ENCODE results near the gene FFAR3.
A peak's percentile ranks its signal among the peaks of the same experiment; 100 is the strongest.
"Not testable (repeated sequence)": the region's sequence is repeated elsewhere in the genome, so short reads cannot be mapped to it uniquely, and the experiment has no call there.

FFAR3 gene

DNA sequence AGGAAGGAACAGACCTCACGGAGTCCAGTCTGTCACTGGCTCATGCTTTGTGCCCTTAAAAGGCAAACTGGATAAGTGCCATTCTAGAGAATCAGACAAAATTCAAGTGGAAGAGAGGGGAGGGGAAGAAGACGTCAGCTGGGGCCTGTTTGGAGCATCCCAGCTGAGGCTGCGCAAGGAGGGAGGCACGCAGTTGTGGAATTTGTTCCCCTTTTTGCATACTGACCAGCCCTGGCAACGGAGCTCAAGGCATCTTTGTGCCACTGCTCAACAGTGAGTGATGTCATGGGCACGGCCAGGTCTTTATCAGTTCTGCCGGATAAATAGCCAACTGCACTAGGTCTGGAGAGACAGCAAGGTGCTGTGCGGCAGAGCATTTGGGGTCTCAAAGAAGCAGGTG, 12.5 kb downstream of the FFAR3 start, which contains the start of gene GPR42:
GPR42 (plus strand) TSS at position 347 of the 400 bp plus-strand sequence. CDS start 292 bp downstream, outside the sequence.
- Mint-ChIP-seq H3K27ac (no peak within 1 kb of the TSS), H3K27me3 (peaks cover 16% of the 10 kb centered on the region), H3K4me1 (peaks cover 21% of the 10 kb centered on the region), H3K4me3 (no peak within 1 kb of the TSS), H3K36me3 (peaks cover 7% of the 10 kb centered on the region), H3K9me3 (peaks cover 5% of the 10 kb centered on the region)
- no peak for ATAC-seq

DNA sequence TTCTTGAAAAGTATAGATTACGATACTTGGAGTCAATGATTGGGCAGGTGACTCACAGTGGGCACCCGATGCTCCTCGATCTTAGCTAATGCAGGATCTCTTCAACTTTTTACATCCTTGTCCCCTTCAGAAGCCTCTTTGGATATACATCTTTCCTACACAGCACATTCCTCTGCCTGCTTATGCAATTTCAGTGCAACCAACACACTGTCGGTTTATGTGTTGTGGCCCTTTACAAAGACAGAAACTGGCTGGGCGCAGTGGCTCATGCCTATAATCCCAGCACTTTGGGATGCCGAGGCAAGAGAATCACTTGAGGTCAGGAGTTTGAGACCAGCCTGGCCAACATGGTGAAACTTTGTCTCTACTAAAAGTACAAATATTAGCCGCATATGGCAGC, 15.2 kb downstream of the FFAR3 start:
- H3K9me3 Mint-ChIP-seq = peaks cover 8% of the 10 kb centered on the region
- H3K36me3 Mint-ChIP-seq = peaks cover 7% of the 10 kb centered on the region
- H3K4me1 Mint-ChIP-seq = peaks cover 44% of the 10 kb centered on the region
- no peak overlapping the region for H3K4me3 Mint-ChIP-seq
- ATAC-seq = no peak
- peaks cover 9% of the 10 kb centered on the region for H3K27me3 Mint-ChIP-seq
- H3K27ac Mint-ChIP-seq = no peak overlapping the region

DNA sequence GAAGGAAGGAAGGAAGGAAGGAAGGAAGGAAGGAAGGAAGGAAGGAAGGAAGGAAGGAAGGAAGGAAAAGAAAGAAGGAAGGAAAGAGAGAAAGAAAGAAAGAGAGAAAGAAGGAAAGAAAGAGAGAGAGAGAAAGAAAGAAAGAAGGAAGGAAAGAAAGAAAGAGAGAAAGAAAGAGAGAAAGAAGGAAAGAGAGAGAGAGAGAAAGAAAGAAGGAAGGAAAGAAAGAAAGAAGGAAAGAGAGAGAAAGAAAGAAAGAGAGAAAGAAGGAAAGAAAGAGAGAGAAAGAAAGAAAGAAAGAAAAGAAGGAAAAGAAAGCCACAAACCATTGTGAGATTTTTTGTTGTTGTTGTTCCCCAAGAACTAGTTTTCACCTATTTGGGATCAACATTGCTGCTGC, 15.8 kb downstream of the FFAR3 start:
- H3K9me3 Mint-ChIP-seq, ATAC-seq: not testable (repeated sequence)

DNA sequence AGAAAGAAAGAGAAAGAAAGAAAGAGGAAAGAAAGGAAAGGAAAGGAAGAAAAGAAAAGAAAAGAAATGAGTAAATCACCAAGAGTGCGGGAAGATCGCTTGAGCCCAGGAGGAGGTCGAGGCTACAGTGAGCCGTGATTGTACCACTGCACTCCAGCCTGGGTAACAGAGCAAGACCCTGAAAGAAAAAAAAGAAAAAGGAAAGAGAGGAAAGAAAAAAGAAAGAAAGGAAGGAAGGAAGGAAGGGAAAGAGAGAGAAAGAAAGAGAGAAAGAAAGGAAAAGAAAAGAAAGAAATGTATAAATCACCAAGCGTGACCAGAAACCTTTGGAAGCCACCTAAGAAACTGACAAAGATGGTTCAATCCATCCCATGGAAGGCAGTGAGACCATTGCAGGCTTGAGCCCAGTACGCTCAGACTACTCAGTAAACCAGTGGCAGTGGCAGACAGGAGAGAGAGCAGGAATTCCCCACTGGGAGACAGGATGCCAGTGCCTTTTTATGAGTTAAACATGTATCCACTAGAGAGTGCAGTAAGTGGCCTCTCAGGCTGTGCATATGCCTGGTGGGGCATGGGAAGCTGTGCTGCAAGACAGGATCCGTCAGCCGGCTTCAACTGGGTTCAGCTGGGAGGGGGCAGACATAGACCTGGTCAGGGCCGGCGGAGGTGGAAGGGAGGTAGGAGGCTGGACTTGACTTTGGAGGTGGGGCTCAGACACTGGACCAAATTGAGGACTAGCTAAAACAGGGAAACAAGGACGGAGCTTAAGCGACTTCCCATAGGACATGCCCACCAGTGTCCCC, 17.4 kb downstream of the FFAR3 start:
- H3K4me3 Mint-ChIP-seq = no peak overlapping the region
- peak overlapping the region; percentile 4 for H3K27ac Mint-ChIP-seq

More for the DNA sequence above, 15.8 kb downstream of the FFAR3 start:
- not testable (repeated sequence) for H3K27me3 Mint-ChIP-seq, H3K36me3 Mint-ChIP-seq, H3K4me3 Mint-ChIP-seq, H3K27ac Mint-ChIP-seq
- H3K4me1 Mint-ChIP-seq = peaks cover 44% of the 10 kb centered on the region

DNA sequence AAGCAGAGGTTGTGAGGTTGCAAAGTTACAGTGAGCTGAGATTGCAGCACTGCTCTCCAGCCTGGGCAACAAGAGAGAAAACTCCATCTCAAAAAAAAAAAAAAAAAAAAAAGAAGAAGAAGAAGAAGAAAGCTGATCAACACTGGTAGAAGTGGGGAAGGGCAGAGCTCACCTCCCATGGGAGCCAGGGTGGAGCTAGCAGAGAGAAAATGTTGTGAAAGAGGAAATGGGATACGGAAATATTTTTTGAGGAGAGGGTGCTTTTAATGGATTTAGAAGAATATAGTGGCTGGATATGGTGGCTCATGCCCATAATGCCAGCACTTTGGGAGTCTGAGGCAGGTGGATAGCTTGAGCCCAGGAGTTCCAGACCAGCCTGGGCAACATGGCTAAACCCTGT, 19.4 kb downstream of the FFAR3 start:
- Mint-ChIP-seq H3K4me3 (no peak overlapping the region), H3K27me3 (peaks cover 9% of the 10 kb centered on the region), H3K9me3 (peaks cover 3% of the 10 kb centered on the region), H3K27ac (no peak overlapping the region), H3K36me3 (no peaks in the 10 kb centered on the region), H3K4me1 (peaks cover 44% of the 10 kb centered on the region)
- no peak for ATAC-seq

More for the DNA sequence above, 17.4 kb downstream of the FFAR3 start:
- H3K27me3 Mint-ChIP-seq = peaks cover 9% of the 10 kb centered on the region
- peaks cover 3% of the 10 kb centered on the region for H3K9me3 Mint-ChIP-seq
- no peaks in the 10 kb centered on the region for H3K36me3 Mint-ChIP-seq
- ATAC-seq = no peak
- peaks cover 44% of the 10 kb centered on the region for H3K4me1 Mint-ChIP-seq

DNA sequence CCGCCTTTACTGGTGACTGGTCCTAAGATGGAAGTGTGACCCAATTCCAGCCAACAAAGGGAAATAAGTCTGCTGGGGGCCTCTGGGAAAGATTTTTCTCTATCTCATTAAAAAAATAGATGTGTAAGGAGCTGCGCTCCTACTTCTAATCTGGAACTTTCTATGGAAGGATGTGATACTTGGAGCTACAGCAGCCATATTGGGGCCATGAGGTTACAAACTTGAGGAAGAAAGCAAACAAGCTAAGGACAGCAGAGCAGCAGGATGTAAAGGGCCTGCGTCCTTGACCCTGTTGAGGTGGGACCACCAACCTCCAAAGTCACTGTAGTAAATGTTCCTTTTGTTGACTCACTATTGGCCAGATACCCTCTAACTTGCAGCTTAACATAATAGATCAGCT, 20.1 kb downstream of the FFAR3 start:
- Mint-ChIP-seq H3K4me1 (peaks cover 44% of the 10 kb centered on the region), H3K9me3 (peaks cover 3% of the 10 kb centered on the region), H3K27ac (no peak overlapping the region), H3K27me3 (peaks cover 9% of the 10 kb centered on the region), H3K4me3 (no peak overlapping the region), H3K36me3 (no peaks in the 10 kb centered on the region)
- ATAC-seq = no peak

DNA sequence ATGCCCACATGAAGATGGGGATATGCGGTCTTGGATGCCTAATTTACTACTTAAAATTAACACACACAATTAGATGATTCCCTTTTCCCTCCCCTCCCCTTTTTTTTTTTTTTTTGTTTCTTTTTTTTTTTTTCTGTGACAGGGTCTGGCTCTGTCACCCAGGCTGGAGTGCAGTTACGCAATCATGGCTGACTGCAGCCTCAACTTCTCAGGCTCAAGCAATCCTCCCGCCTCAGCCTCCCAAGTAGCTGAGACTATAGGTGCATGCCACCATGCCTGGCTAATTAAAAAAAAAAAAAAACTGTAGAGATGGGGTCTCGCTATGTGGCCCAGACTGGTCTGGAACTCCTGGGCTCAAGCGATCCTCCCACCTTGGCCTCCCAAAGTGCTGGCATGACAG, 21.3 kb downstream of the FFAR3 start:
- not testable (repeated sequence) for H3K4me3 Mint-ChIP-seq, H3K27me3 Mint-ChIP-seq, H3K9me3 Mint-ChIP-seq, H3K36me3 Mint-ChIP-seq, H3K27ac Mint-ChIP-seq, ATAC-seq
- H3K4me1 Mint-ChIP-seq = peaks cover 34% of the 10 kb centered on the region

DNA sequence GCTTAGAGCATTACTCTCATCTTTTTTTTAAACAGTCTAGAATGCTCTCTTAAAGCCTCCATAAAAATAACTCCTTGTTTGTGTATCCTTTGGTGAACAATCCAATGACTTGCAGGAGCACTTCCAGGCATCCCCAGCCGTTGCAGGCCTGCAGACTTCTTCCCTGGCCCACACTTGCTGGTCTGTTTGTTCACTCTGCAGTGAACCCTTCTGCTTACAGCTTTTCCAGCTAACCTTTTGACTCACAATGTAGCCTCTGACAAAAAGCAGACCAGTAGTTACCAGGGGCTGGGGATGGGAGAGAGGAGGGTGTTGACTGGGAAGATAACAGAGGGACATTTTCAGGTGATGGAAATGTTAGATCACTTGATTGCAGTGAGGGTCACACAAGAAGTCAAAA, 21.7 kb downstream of the FFAR3 start:
- Mint-ChIP-seq H3K4me3 (no peak overlapping the region), H3K9me3 (peaks cover 5% of the 10 kb centered on the region), H3K27ac (no peak overlapping the region), H3K4me1 (peaks cover 30% of the 10 kb centered on the region), H3K36me3 (no peaks in the 10 kb centered on the region), H3K27me3 (peaks cover 7% of the 10 kb centered on the region)
- ATAC-seq = no peak

DNA sequence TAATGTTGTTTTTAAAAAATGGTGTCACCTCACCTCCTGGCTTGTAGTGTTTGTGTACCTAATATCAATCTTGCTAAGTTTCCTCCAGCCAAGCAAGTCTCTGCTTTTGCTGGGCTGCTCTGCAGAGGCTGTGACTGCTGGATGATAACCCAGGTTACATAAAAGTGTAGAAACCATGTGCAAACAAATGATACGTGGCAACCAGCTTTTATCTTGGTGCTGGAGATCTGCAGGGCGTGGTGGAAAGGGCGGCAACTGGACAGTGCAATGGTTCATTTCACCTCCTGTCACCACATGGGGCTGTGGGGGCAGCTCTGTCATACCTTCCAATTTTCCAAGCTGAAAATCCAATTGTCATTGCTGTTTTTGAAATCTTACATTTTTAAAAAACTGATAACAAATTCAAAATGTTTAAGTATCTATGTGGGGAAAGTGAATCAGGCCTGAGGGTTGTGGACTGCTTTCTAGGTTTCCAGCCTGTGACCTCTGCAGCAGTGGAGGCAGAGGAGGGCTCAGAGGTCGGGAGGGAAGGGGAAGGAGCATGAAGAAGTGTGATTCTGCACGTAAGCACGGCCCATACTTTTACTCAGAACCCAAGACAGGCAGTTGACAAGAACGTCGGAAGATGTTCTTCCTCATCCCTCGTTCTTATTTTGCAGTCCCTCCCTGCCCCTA, 22.3 kb downstream of the FFAR3 start:
- ATAC-seq = no peak
- Mint-ChIP-seq H3K27ac (no peak overlapping the region), H3K9me3 (peaks cover 5% of the 10 kb centered on the region), H3K36me3 (no peaks in the 10 kb centered on the region), H3K27me3 (peaks cover 1% of the 10 kb centered on the region), H3K4me1 (peaks cover 24% of the 10 kb centered on the region), H3K4me3 (no peak overlapping the region)

DNA sequence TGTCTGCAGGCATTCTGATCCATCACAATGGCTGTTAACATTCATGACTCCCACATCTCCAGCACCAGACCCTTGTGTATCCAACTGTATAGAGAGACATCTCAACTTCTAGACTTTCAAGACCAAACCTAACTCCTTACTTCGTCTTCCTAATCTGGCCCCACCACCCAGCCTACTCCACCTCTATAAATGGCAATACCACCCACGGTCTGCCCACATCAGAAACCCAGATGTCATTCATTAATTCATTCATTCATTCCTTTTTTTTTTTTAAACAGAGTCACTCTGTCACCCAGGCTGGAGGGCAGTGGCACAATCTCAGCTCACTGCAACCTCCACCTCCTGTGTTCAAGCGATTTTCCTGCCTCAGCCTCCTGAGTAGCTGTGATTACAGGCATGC, 23.1 kb downstream of the FFAR3 start:
- H3K27me3 Mint-ChIP-seq = no peaks in the 10 kb centered on the region
- H3K9me3 Mint-ChIP-seq = peaks cover 6% of the 10 kb centered on the region
- no peak overlapping the region for H3K27ac Mint-ChIP-seq
- peaks cover 2% of the 10 kb centered on the region for H3K36me3 Mint-ChIP-seq
- no peak overlapping the region for H3K4me3 Mint-ChIP-seq
- H3K4me1 Mint-ChIP-seq = peaks cover 17% of the 10 kb centered on the region
- ATAC-seq = no peak

DNA sequence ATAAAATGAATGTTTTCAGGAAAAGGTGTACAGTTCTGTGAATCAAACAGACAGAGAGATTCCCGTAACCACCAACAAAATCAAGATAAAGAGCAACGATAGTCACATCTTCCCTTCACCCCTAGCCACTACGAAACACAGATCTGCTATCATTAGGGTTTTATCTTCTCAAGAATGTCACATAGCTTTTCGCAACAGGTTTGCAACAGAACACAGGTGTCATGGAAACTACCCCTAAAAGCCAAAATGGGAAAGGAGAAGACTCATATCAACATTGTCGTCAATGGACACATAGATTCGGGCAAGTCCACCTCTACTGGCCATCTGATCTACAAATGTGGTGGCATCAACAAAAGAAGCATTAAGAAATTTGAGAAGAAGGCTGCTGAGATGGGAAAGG, 23.7 kb downstream of the FFAR3 start:
- ATAC-seq = no peak
- H3K4me1 Mint-ChIP-seq = peaks cover 11% of the 10 kb centered on the region
- H3K27me3 Mint-ChIP-seq = no peaks in the 10 kb centered on the region
- H3K9me3 Mint-ChIP-seq = peaks cover 9% of the 10 kb centered on the region
- H3K4me3 Mint-ChIP-seq = no peak overlapping the region
- H3K27ac Mint-ChIP-seq = no peak overlapping the region
- H3K36me3 Mint-ChIP-seq = peaks cover 7% of the 10 kb centered on the region

DNA sequence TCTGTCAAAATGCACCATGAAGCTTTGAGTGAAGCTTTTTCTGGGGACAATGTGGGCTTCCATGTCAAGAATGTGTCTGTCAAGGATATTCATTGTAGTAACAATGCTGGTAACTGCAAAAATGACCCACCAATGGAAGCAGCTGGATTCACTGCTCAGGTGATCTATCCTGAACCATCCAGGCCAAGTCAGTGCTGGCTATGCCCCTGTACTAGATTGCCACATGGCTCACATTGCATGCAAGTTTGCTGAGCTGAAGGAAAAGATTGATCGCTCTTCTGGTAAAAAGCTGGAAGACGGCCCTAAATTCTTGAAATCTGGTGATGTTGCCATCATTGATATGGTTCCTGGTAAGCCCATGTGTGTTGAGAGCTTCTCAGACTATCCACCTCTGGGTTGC, 25.3 kb downstream of the FFAR3 start:
- Mint-ChIP-seq H3K4me3 (no peak overlapping the region), H3K36me3 (peaks cover 7% of the 10 kb centered on the region), H3K27ac (no peak overlapping the region), H3K4me1 (no peaks in the 10 kb centered on the region), H3K9me3 (peaks cover 6% of the 10 kb centered on the region), H3K27me3 (no peaks in the 10 kb centered on the region)
- ATAC-seq = no peak

DNA sequence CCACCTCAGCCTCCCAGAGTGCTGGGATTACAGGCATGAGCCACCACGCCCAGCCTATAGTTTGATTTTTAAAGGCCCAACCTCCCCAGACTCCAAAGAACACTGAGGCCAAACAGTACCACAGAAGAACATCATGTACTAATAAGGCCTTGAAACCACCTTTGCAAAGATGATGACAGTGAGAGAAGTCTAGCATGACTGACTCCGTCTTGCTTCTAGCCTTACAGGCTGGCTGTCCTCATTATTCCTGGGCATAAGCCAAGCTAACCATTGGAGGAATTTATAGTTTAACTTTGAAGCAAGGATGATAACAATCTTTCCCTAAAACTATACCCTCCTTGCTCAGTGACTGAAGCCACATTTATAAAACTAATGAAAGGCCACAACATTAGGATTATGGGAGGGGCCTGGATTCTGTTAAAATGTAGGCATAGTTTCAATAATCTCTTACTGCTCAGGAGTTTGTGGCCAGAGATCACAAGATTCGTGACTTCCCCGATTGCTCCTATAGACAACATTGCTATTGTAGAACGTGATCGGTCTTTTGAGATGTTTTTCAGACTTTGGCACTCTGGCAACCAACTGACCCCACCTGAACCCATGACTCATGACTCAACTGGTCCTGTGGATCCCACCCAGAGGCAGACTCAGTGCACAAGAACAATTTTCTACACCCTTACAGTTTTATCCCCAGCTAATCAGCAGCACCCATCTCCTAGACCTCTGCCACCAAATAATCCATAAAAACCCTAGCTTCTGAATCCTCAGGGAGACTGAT, 30.2 kb downstream of the FFAR3 start:
- ATAC-seq = no peak
- peaks cover 7% of the 10 kb centered on the region for H3K36me3 Mint-ChIP-seq
- H3K4me3 Mint-ChIP-seq = no peak overlapping the region
- H3K9me3 Mint-ChIP-seq = peaks cover 6% of the 10 kb centered on the region
- no peak overlapping the region for H3K27ac Mint-ChIP-seq
- H3K4me1 Mint-ChIP-seq = no peaks in the 10 kb centered on the region
- no peaks in the 10 kb centered on the region for H3K27me3 Mint-ChIP-seq

DNA sequence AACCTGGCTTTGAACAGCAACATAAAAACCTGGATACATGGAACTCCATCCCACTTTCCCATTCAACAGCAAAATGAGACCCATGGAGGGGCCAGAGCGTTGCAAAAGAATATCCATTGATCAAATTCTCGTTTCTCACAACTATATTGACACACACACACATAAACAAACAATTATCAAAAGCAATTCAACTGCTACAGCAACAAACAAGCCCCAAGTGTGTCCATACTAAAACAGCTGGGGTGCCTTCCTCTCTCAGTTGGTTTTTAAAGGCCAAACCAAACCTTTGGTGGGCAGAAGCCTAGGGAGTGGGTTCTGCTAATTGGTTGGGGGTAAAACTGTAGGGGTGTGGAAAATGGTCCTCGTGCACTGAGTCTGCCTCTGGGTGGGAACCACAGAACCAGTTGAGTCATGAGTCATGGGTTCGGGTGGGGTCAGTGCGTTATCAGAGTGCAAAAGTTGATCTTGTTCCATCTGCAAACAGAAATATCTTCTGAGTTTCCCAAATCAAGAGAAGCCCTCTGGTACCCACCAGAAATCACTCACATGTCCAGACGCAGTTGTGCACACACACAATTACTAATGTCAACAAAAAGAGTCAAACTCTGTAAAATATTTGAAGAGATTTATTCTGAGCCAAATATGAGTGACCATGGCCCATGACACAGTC, 31.1 kb downstream of the FFAR3 start:
- Mint-ChIP-seq H3K27ac (no peak overlapping the region), H3K36me3 (peaks cover 7% of the 10 kb centered on the region), H3K9me3 (peaks cover 6% of the 10 kb centered on the region), H3K27me3 (no peaks in the 10 kb centered on the region), H3K4me3 (no peak overlapping the region), H3K4me1 (no peaks in the 10 kb centered on the region)
- ATAC-seq = no peak

Data from stimulated activated memory B cell treated with anti-CD40 and anti-IgM and Interleukin-4, amounts not matched to agents 10 μg/mL and 1 μg/mL and 100 μg/mL, for 72 hours (primary cell).